K562 (cell line): ENCODE results near the gene KIZ. TPM values are rescaled to one million over a fixed set of nuclear protein-coding genes. Genes with fewer than 3 reads are reported as not detected.

Experiments used
- ATAC-seq: fragments of 200-7000 bp; cut with Tn5 transposase; 3 replicates; pipeline ENCODE4 v1.9.1; 2020; ENCODE audit warnings: moderate library complexity
- BruUV-seq: library from RNA; stranded (reverse); fragments of 400-500 nt; replicated peaks from 2 replicates; lab custom pipeline; 2021; lab: Mats Ljungman, UMichigan
- CTCF ChIA-PET: fragments of 300-600 bp; formaldehyde crosslinking; extraction: SDS; loops from one replicate; lab custom pipeline; 2021; ENCODE audit warnings: low intra/inter-chr PET ratio; lab: Yijun Ruan, JAX
- POLR2A ChIA-PET: fragments of 300-600, 350-650 bp; sonication (Branson Sonifier 250); formaldehyde crosslinking; extraction: SDS; loops from one replicate; lab custom pipeline; 2021; ENCODE audit warnings: antibody characterized with exemption, inconsistent platforms; lab: Yijun Ruan, JAX
- DNase-seq, 4 experiments: peaks; one replicate each; pipeline versions ENCODE4 v3.0.0 to v3.0.0-alpha.2; 2011 to 2018; ENCODE audit warnings: low spot score in 3 of 4, mixed read lengths in 3 of 4; ENCODE audit errors: extremely low read depth in 1 of 4
- FAIRE-seq: peaks from 2 replicates; lab custom pipeline; 2011; peaks lifted over from hg19 to GRCh38; lab: Jason Lieb, UNC
- H2AFZ ChIP-seq: 2 replicates; pipeline ENCODE4 v1.6.0; 2011; ENCODE audit warnings: low read depth, low read length, control low read depth, inconsistent platforms
- H3K27ac ChIP-seq: fragments of 200-600 bp; 3 replicates; pipeline ENCODE4 v1.8.0; 2011; ENCODE audit warnings: low read depth, mild to moderate bottlenecking, control low read depth, inconsistent platforms, low read length, moderate library complexity, mixed read lengths; ENCODE audit errors: extremely low read depth
- H3K27me3 ChIP-seq, 2 experiments: fragments of 300-600 bp in 1 of 2; 2 replicates in 1 of 2; 3 replicates in 1 of 2; pipeline versions ENCODE4 v1.6.0 to v1.8.0; 2011; ENCODE audit warnings: inconsistent platforms in 2 of 2, low read length in 2 of 2, mild to moderate bottlenecking in 1 of 2, mixed read lengths in 1 of 2, moderate library complexity in 1 of 2; ENCODE audit not compliant: control insufficient read depth in 2 of 2, insufficient read depth in 2 of 2
- H3K36me3 ChIP-seq: fragments of 300-600 bp; 3 replicates; pipeline ENCODE4 v1.8.0; 2011; ENCODE audit warnings: mild to moderate bottlenecking, low read length, inconsistent platforms; ENCODE audit not compliant: control insufficient read depth, insufficient read depth
- H3K4me1 ChIP-seq, 2 experiments: fragments of 200-600 bp in 1 of 2; replicated peaks in 1 of 2; 2 replicates in 1 of 2; 3 replicates in 1 of 2; pipeline versions ENCODE4 v1.5.1 to v1.8.0; 2011; ENCODE audit warnings: inconsistent platforms in 2 of 2, low read length in 2 of 2, mild to moderate bottlenecking in 1 of 2, mixed read lengths in 1 of 2, moderate library complexity in 1 of 2; ENCODE audit not compliant: control insufficient read depth in 2 of 2, insufficient read depth in 2 of 2
- H3K4me2 ChIP-seq: 2 replicates; pipeline ENCODE4 v1.6.1; 2011; ENCODE audit warnings: low read length, control low read depth, inconsistent platforms, mixed read lengths; ENCODE audit not compliant: insufficient read depth
- H3K4me3 ChIP-seq: fragments of 200-600 bp; sonication (generic), shearing (Covaris generic); 2 replicates; pipeline ENCODE4 v1.5.1; 2016; ENCODE audit warnings: control low read depth, inconsistent platforms
- H3K79me2 ChIP-seq: fragments of 200-600 bp; 3 replicates; pipeline ENCODE4 v1.8.0; 2011; ENCODE audit warnings: low read length, inconsistent platforms; ENCODE audit not compliant: control insufficient read depth, insufficient read depth
- H3K9ac ChIP-seq, 2 experiments: 2 replicates each; pipeline versions ENCODE4 v1.6.0 to v1.6.1; 2011; ENCODE audit warnings: low read depth in 2 of 2, low read length in 2 of 2, control low read depth in 1 of 2, inconsistent platforms in 1 of 2, mild to moderate bottlenecking in 1 of 2, mixed read lengths in 1 of 2; ENCODE audit not compliant: insufficient read depth in 1 of 2
- H3K9me1 ChIP-seq: one replicate; pipeline ENCODE4 v1.6.0; 2011; ENCODE audit warnings: inconsistent platforms, mild to moderate bottlenecking, low read length, moderate library complexity; ENCODE audit not compliant: control insufficient read depth, insufficient read depth
- H3K9me3 ChIP-seq: replicated peaks from 2 replicates; pipeline ENCODE4 v1.5.1; 2011; ENCODE audit warnings: low read depth, low read length, inconsistent platforms; ENCODE audit not compliant: control insufficient read depth, insufficient read depth
- H4K20me1 ChIP-seq: replicated peaks from 2 replicates; pipeline ENCODE4 v1.6.1; 2011; ENCODE audit warnings: low read length, inconsistent platforms, mixed read lengths; ENCODE audit not compliant: control insufficient read depth, insufficient read depth
- BRCA1 ChIP-seq, 2 experiments: fragments of 450-650 bp in 1 of 2; sonication (generic) in 1 of 2; formaldehyde crosslinking in 1 of 2; IDR thresholded peaks; 2 replicates each; pipeline versions ENCODE4 v1.5.0 to v1.6.1; 2017 to 2020; ENCODE audit warnings: mild to moderate bottlenecking in 1 of 2, missing genetic modification reagents in 1 of 2
- DDX20 ChIP-seq: fragments of 450-650 bp; IDR thresholded peaks from 2 replicates; pipeline ENCODE4 v1.6.1; 2016; ENCODE audit warnings: missing genetic modification characterization, low read depth, mild to moderate bottlenecking, missing compliant biosample characterization, moderate library complexity
- ETV5 ChIP-seq: sonication (generic); formaldehyde crosslinking; IDR thresholded peaks from 2 replicates; pipeline ENCODE4 v1.4.0; 2020; ENCODE audit warnings: low read depth, mild to moderate bottlenecking, missing genetic modification reagents
- FOS ChIP-seq: IDR thresholded peaks from 3 replicates; pipeline ENCODE4 v1.6.1; 2011; ENCODE audit not compliant: insufficient read length; ENCODE audit errors: extremely low read depth
- HES1 ChIP-seq: fragments of 450-650 bp; IDR thresholded peaks from 2 replicates; pipeline ENCODE4 v1.6.1; 2016; ENCODE audit warnings: low read depth, mild to moderate bottlenecking, moderate library complexity
- IRF2 ChIP-seq: sonication (generic); formaldehyde crosslinking; IDR thresholded peaks from 2 replicates; pipeline ENCODE4 v1.8.1; 2022; ENCODE audit warnings: mild to moderate bottlenecking, missing genetic modification reagents
- KDM5B ChIP-seq: fragments of 200-600 bp; sonication (generic); IDR thresholded peaks from 2 replicates; pipeline ENCODE4 v1.6.1; 2012; ENCODE audit warnings: low read depth, mild to moderate bottlenecking, moderate library complexity, low read length, control low read depth, inconsistent platforms; ENCODE audit not compliant: insufficient replicate concordance
- MCM7 ChIP-seq, 2 experiments: fragments of 450-650 bp; IDR thresholded peaks; 2 replicates each; pipeline ENCODE4 v1.6.1; 2016 to 2018
- NEUROD1 ChIP-seq: fragments of 150-350 bp; IDR thresholded peaks from 2 replicates; pipeline ENCODE4 v1.6.1; 2014; ENCODE audit warnings: borderline replicate concordance, low read length, low read depth; ENCODE audit not compliant: partially characterized antibody
- NR2C1 ChIP-seq, 2 experiments: fragments of 450-650 bp; IDR thresholded peaks; 2 replicates each; pipeline ENCODE4 v1.6.1; 2017; ENCODE audit warnings: mild to moderate bottlenecking in 2 of 2, antibody characterized with exemption in 1 of 2, inconsistent platforms in 1 of 2, missing compliant biosample characterization in 1 of 2, missing genetic modification characterization in 1 of 2
- TEAD4 ChIP-seq, 2 experiments: sonication (generic) in 1 of 2; formaldehyde crosslinking in 1 of 2; IDR thresholded peaks; 2 replicates each; pipeline versions ENCODE4 v1.6.1 to v1.8.0; 2012 to 2022; ENCODE audit warnings: borderline replicate concordance in 1 of 2, inconsistent platforms in 1 of 2, low read length in 1 of 2, mild to moderate bottlenecking in 1 of 2, missing genetic modification reagents in 1 of 2
- ZNF316 ChIP-seq: fragments of 450-650 bp; IDR thresholded peaks from 2 replicates; pipeline ENCODE4 v1.6.1; 2016
- ZNF561 ChIP-seq: fragments of 450-650 bp; formaldehyde crosslinking; conservative IDR thresholded peaks from 2 replicates; pipeline ENCODE4 v1.4.0; 2020; ENCODE audit warnings: mild to moderate bottlenecking, moderate library complexity
- WGBS: fragments of 100-300 bp; shearing (Covaris generic); methylation state at CpG from one replicate; pipeline ENCODE4 v1.1.6; 2016; ENCODE audit warnings: low coverage, mixed read lengths; ENCODE audit not compliant: insufficient coverage; ENCODE audit errors: missing lambda C conversion rate; 5-methylcytosine and 5-hydroxymethylcytosine counted together
- in situ Hi-C: fragments of 300-500 bp; cut with MboI; formaldehyde crosslinking; loops from 4 replicates; pipeline ENCODE4 v1.15.0; 2018; ENCODE audit warnings: inconsistent platforms, mixed read lengths
- intact Hi-C: fragments of 100-400 bp; cut with micrococcal nuclease; formaldehyde crosslinking; loops from 2 replicates; pipeline ENCODE4 v1.14.2; 2022
- polyA plus RNA-seq, 8 experiments: library from polyadenylated mRNA; depleted of rRNA in 4 of 8; stranded (reverse) in 5 of 8; unstranded in 3 of 8; fragments of >200 nt; fragmentation: Nextera tagmentation in 2 of 8; fragmentation: Illumina TruSeq in 1 of 8; extraction: Ambion mirVana in 2 of 8; extraction: Trizol in 1 of 8; gene quantifications; 2 replicates each; pipeline versions ENCODE4 v1.2.1 to v1.2.3, GENCODE V29; 2011 to 2014; ENCODE audit warnings: inconsistent platforms in 1 of 8, missing spikeins in 1 of 8
- total RNA-seq, 7 experiments: library from RNA; depleted of rRNA in 6 of 7; stranded (reverse); fragments of >200 nt in 6 of 7; fragmentation: Illumina TruSeq in 2 of 7; extraction: Trizol in 2 of 7; gene quantifications; 2 replicates each; pipeline versions ENCODE4 v1.2.1 to v1.2.3, GENCODE V29; 2011 to 2021; ENCODE audit warnings: low replicate concordance in 1 of 7
- TF ChIP-seq, protein P1 (sequence below): sonication (generic); formaldehyde crosslinking; IDR thresholded peaks from 2 replicates; pipeline ENCODE4 v1.5.0; 2020; ENCODE audit warnings: missing genetic modification reagents

Gene KIZ
- total and polyA plus RNA-seq, 9 of the 15 experiments (the other 6 are each of a cell fraction or from before 2014, with no cell fraction given) = 4.9 to 21.1 (median 13.5) TPM

DNA sequence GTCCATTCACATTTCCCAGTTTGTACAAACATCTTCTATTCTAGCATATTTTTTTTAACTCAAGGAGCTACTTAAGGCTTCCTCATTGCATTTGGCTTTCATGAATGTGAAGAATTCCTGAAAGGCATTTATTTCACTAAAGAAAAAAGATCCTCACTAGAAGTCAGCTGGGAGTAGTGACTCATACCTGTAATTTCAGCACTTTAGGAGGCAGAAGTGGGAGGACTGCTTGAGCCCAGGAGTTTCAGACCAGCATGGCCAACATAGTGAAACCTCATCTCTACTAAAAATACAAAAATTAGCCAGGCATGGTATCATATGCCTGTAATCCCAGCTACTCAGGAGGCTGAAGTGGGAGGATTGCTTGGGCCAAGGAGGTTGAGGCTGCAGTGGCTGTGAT lies 146.4 kb downstream of the KIZ start:
- Histone ChIP-seq H3K27me3 (peaks cover 4 to 18% of the 10 kb centered on the region in 2 experiments; a peak in 4 of 5 replicates), H3K9me1 (no peaks in the 10 kb centered on the region), H3K9ac (no peak overlapping the region), H3K79me2 (no peaks in the 10 kb centered on the region), H3K36me3 (no peaks in the 10 kb centered on the region), H3K4me1 (0 out of 5 replicates have a peak, but pooled peaks cover 0 to 3% of the 10 kb centered on the region in 2 experiments), H3K4me3 (no peak overlapping the region), H2AFZ (no peak overlapping the region), H3K4me2 (no peak overlapping the region), H3K27ac (no peak overlapping the region), H3K9me3 (no peaks in the 10 kb centered on the region), H4K20me1 (no peaks in the 10 kb centered on the region)
- CTCF ChIA-PET = no interaction called here
- in situ Hi-C loops = no loop called here
- DNase-seq (no peak), FAIRE-seq (no peak), ATAC-seq (no peak)
- intact Hi-C loops = no loop called here
- no TSS peak for BruUV-seq
- POLR2A ChIA-PET = no interaction called here
- no peak for TF ChIP-seq NEUROD1
- no peak for TF ChIP-seq ETV5 (CRISPR knock-in tag)
- TF ChIP-seq ZNF316 = no peak

GRCh38 chr20:21272679-21273078 lies 146.8 kb downstream of the KIZ start:
- Histone ChIP-seq H3K79me2 (no peaks in the 10 kb centered on the region), H3K4me1 (0 out of 5 replicates have a peak, but pooled peaks cover 0 to 3% of the 10 kb centered on the region in 2 experiments), H3K27me3 (peaks cover 4 to 18% of the 10 kb centered on the region in 2 experiments; a peak in 4 of 5 replicates), H3K9me1 (no peaks in the 10 kb centered on the region), H2AFZ (no peak overlapping the region), H4K20me1 (no peaks in the 10 kb centered on the region), H3K9me3 (no peaks in the 10 kb centered on the region), H3K4me2 (no peak overlapping the region), H3K9ac (no peak overlapping the region), H3K27ac (no peak overlapping the region), H3K36me3 (no peaks in the 10 kb centered on the region), H3K4me3 (no peak overlapping the region)
- CTCF ChIA-PET = no interaction called here
- no peak for FAIRE-seq
- in situ Hi-C loops (no loop called here), intact Hi-C loops (no loop called here)
- BruUV-seq = no TSS peak
- ATAC-seq = no peak
- POLR2A ChIA-PET = no interaction called here
- WGBS = 12% methylated on average over 2 of the region's 3 CpGs
- no peak for DNase-seq
- TF ChIP-seq TEAD4 (IDR thresholded peaks at IDR 0.05; ENCODE audit: low read length) (no peak), TEAD4 (CRISPR knock-in tag; IDR thresholded peaks at IDR 0.05; ENCODE audit: borderline replicate concordance) (no peak), FOS (no peak), ZNF561 (CRISPR knock-in tag) (no peak), MCM7 (IDR thresholded peaks at IDR 0.05) (no peak), NR2C1 (IDR thresholded peaks at IDR 0.05) (no peak), NR2C1 (tag; IDR thresholded peaks at IDR 0.05) (no peak), KDM5B (no peak), IRF2 (CRISPR knock-in tag) (no peak), BRCA1 (IDR thresholded peaks at IDR 0.05) (no peak), BRCA1 (CRISPR knock-in tag; IDR thresholded peaks at IDR 0.05) (no peak), DDX20 (tag) (no peak), HES1 (no peak)
- TF ChIP-seq, protein P1, sequence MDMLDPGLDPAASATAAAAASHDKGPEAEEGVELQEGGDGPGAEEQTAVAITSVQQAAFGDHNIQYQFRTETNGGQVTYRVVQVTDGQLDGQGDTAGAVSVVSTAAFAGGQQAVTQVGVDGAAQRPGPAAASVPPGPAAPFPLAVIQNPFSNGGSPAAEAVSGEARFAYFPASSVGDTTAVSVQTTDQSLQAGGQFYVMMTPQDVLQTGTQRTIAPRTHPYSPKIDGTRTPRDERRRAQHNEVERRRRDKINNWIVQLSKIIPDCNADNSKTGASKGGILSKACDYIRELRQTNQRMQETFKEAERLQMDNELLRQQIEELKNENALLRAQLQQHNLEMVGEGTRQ (CRISPR knock-in tag) = no peak
